PC-3 (cell line): ENCODE data around the gene RASSF4. TPM values are rescaled to one million over a fixed set of nuclear protein-coding genes. Genes with fewer than 3 reads are reported as not detected.

ENCODE experiments used
- ATAC-seq: fragments of 200-7000 bp; cut with Tn5 transposase; 2 replicates; pipeline ENCODE4 v1.9.1; 2020; ENCODE audit warnings: mild to moderate bottlenecking, moderate library complexity
- BruUV-seq: library from RNA; stranded (reverse); fragments of 400-500 nt; replicated peaks from 2 replicates; lab custom pipeline; 2021; lab: Mats Ljungman, UMichigan
- CTCF ChIA-PET: fragments of 300-600 bp; sonication (Branson Sonifier 250); formaldehyde crosslinking; loops from one replicate; lab custom pipeline; 2022; ENCODE audit warnings: antibody characterized with exemption; lab: Charles Lee
- POLR2A ChIA-PET: fragments of 300-600 bp; sonication (Branson Sonifier 250); formaldehyde crosslinking; loops from one replicate; lab custom pipeline; 2022; ENCODE audit warnings: antibody characterized with exemption; ENCODE audit not compliant: unreplicated experiment; lab: Charles Lee
- DNase-seq: peaks from one replicate; pipeline ENCODE4 v3.0.0-alpha.2; 2015
- H2AFZ ChIP-seq: fragments of 300-600 bp; sonication (generic); 2 replicates; pipeline ENCODE4 v1.6.0; 2016; ENCODE audit warnings: antibody characterized with exemption, low read length
- H3F3A ChIP-seq: fragments of 300-600 bp; sonication (generic); one replicate; pipeline ENCODE4 v1.6.0; 2017; ENCODE audit warnings: antibody characterized with exemption, low read length, control low read depth, mild to moderate bottlenecking; ENCODE audit not compliant: unreplicated experiment
- H3K27ac ChIP-seq: fragments of 300-600 bp; sonication (generic); 2 replicates; pipeline ENCODE4 v1.5.1; 2016; ENCODE audit warnings: mild to moderate bottlenecking, low read length
- H3K27me3 ChIP-seq: fragments of 300-600 bp; sonication (generic); 2 replicates; pipeline ENCODE4 v1.6.1; 2016; ENCODE audit warnings: low read length, mixed read lengths
- H3K36me3 ChIP-seq: fragments of 300-600 bp; sonication (generic); 2 replicates; pipeline ENCODE4 v1.6.1; 2016; ENCODE audit warnings: low read depth, mixed run types, low read length, mixed read lengths
- H3K4me1 ChIP-seq: fragments of 300-600 bp; sonication (generic); 2 replicates; pipeline ENCODE4 v1.5.1; 2016; ENCODE audit warnings: low read length; ENCODE audit not compliant: insufficient read depth
- H3K4me2 ChIP-seq: fragments of 300-600 bp; sonication (generic); 2 replicates; pipeline ENCODE4 v1.6.0; 2016; ENCODE audit warnings: low read length
- H3K4me3 ChIP-seq: fragments of 300-600 bp; sonication (generic); 2 replicates; pipeline ENCODE4 v1.5.1; 2016; ENCODE audit warnings: mild to moderate bottlenecking, low read length, mixed read lengths
- H3K79me2 ChIP-seq: fragments of 300-600 bp; sonication (generic); 2 replicates; pipeline ENCODE4 v1.6.1; 2017; ENCODE audit warnings: low read length, mixed read lengths
- H3K9ac ChIP-seq: fragments of 300-600 bp; sonication (generic); 2 replicates; pipeline ENCODE4 v1.6.0; 2016; ENCODE audit warnings: mild to moderate bottlenecking, low read length
- H3K9me2 ChIP-seq: fragments of 300-600 bp; sonication (generic); replicated peaks from 2 replicates; pipeline ENCODE4 v1.6.1; 2016; ENCODE audit warnings: mixed run types, low read length, mixed read lengths
- H3K9me3 ChIP-seq: fragments of 300-600 bp; sonication (generic); 2 replicates; pipeline ENCODE4 v1.6.1; 2016; ENCODE audit warnings: low read length, mixed read lengths
- H4K20me1 ChIP-seq: fragments of 300-600 bp; sonication (generic); 2 replicates; pipeline ENCODE4 v1.6.1; 2016; ENCODE audit warnings: low read length, mixed read lengths
- EZH2 ChIP-seq: fragments of 300-600 bp; sonication (generic); IDR thresholded peaks from one replicate; pipeline ENCODE4 v1.6.1; 2017; ENCODE audit warnings: antibody characterized with exemption, mild to moderate bottlenecking, low read length; ENCODE audit not compliant: unreplicated experiment
- EZH2phosphoT487 ChIP-seq: fragments of 300-600 bp; sonication (generic); IDR thresholded peaks from 2 replicates; pipeline ENCODE4 v1.6.1; 2018; ENCODE audit warnings: mild to moderate bottlenecking, antibody characterized with exemption, low read length, borderline replicate concordance
- intact Hi-C: fragments of 100-400 bp; cut with micrococcal nuclease; formaldehyde crosslinking; loops from 2 replicates; pipeline ENCODE4 v1.9.0; 2023
- total RNA-seq: library from RNA; depleted of rRNA; stranded (reverse); fragments of >200 nt; gene quantifications from 2 replicates; pipeline ENCODE4 v1.2.3, GENCODE V29; 2014
- TF ChIP-seq, protein P1 (sequence below): fragments of 300-600 bp; sonication (generic); conservative IDR thresholded peaks from 2 replicates; pipeline ENCODE4 v1.5.1; 2017; ENCODE audit warnings: antibody characterized with exemption, low read depth, mild to moderate bottlenecking, low read length

RASSF4 gene
- total RNA-seq, 1 experiment from 2014 or later = 8.7 TPM

DNA sequence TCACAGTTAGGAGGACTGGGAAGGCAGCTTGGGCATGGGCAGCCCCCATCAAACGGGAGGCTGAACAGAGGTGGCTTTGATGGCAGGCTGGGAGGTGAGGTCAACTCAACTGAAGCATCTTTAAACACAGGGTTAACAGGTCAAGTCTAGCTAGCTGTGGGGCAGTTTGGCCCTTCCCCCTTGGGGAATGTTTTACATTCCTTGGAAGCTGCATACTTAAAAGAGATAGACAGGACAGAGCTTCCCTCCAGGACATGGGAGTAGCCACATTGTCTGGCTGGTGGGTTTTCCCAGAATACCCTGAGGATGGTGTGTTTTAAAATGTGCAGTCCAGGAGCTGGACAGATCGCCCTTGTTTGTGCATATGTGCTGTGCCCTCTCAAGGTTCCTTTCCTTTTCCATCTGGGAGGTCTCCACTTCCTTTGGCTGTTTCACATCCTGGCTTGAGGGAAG lies 6.8 kb upstream of the RASSF4 start:
- Histone ChIP-seq H3K4me1 (peaks cover 4% of the 10 kb centered on the region), H3K4me2 (no peak overlapping the region), H2AFZ (no peak overlapping the region), H4K20me1 (no peaks in the 10 kb centered on the region), H3K9ac (no peak overlapping the region), H3K9me3 (no peaks in the 10 kb centered on the region), H3K27me3 (no peaks in the 10 kb centered on the region), H3K27ac (no peak overlapping the region), H3K4me3 (no peak overlapping the region), H3F3A (no peaks in the 10 kb centered on the region), H3K9me2 (no peaks in the 10 kb centered on the region), H3K79me2 (peaks cover 5% of the 10 kb centered on the region; the same call in 1 of the 2 replicates), H3K36me3 (no peaks in the 10 kb centered on the region)
- ATAC-seq = no peak
- intact Hi-C loops = no loop called here
- BruUV-seq = no TSS peak
- ChIA-PET POLR2A (no interaction called here), CTCF (no interaction called here)
- TF ChIP-seq, protein P1, sequence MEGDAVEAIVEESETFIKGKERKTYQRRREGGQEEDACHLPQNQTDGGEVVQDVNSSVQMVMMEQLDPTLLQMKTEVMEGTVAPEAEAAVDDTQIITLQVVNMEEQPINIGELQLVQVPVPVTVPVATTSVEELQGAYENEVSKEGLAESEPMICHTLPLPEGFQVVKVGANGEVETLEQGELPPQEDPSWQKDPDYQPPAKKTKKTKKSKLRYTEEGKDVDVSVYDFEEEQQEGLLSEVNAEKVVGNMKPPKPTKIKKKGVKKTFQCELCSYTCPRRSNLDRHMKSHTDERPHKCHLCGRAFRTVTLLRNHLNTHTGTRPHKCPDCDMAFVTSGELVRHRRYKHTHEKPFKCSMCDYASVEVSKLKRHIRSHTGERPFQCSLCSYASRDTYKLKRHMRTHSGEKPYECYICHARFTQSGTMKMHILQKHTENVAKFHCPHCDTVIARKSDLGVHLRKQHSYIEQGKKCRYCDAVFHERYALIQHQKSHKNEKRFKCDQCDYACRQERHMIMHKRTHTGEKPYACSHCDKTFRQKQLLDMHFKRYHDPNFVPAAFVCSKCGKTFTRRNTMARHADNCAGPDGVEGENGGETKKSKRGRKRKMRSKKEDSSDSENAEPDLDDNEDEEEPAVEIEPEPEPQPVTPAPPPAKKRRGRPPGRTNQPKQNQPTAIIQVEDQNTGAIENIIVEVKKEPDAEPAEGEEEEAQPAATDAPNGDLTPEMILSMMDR = no peak
- TF ChIP-seq EZH2 (no peak), EZH2phosphoT487 (no peak)
- DNase-seq = no peak

DNA sequence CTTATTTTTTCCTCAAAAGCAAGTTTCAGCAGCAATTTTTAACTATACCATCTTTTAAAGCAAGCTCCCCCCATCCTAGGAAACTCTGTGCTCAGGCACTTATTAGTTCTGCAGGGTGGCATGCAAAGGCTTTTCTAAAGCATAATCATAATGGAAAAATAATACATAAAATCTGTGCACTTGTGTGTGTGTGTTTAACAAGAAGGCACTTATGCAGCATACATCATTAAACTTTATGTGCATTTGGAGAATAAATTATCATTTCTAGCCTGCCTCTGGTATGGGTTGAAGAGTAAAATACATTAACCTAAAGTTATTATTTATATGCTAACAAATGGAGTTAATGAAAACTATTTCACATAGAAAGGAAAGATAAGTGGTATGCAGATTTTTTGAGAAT lies 5.6 kb upstream of the RASSF4 start:
- Histone ChIP-seq H3K4me2 (no peak overlapping the region), H3K9me3 (no peaks in the 10 kb centered on the region), H3K27me3 (no peaks in the 10 kb centered on the region), H3K9ac (no peak overlapping the region), H4K20me1 (no peaks in the 10 kb centered on the region), H3K9me2 (no peaks in the 10 kb centered on the region), H3K4me3 (no peak overlapping the region), H2AFZ (no peak overlapping the region), H3K79me2 (peaks cover 13% of the 10 kb centered on the region), H3F3A (no peaks in the 10 kb centered on the region), H3K36me3 (no peaks in the 10 kb centered on the region), H3K4me1 (peaks cover 15% of the 10 kb centered on the region), H3K27ac (no peak overlapping the region)
- DNase-seq (no peak), ATAC-seq (no peak)
- intact Hi-C loops = no loop called here
- POLR2A ChIA-PET = no interaction called here
- TF ChIP-seq EZH2 = no peak
- TF ChIP-seq, protein P1 = no peak
- BruUV-seq = no TSS peak
- CTCF ChIA-PET = no interaction called here

DNA sequence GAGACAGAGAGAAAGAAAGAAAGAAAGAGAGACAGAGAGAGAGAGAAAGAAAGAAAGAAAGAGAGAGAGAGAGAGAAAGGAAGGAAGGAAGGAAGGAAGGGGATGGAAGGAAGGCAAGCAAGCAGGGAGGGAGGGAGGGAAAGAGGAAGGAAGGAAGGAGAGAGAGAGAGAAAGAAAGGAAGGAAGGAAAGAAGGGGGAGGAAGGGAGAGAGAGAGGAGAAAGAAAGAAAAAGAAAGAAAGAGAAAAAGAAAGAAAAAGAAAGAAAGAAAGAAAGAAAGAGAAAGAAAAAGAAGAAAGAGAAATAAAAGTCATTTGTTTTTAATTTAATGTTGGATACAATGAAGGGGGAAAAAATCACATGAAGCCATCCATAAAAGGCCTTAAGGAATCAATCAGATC lies 4.6 kb upstream of the RASSF4 start:
- no TSS peak for BruUV-seq
- Histone ChIP-seq H3K79me2 (peaks cover 15% of the 10 kb centered on the region), H3F3A (no peaks in the 10 kb centered on the region), H3K36me3 (no peaks in the 10 kb centered on the region), H3K9me2 (no peaks in the 10 kb centered on the region), H3K9ac (no peak overlapping the region), H3K4me1 (peaks cover 18% of the 10 kb centered on the region), H3K4me3 (no peak overlapping the region), H2AFZ (no peak overlapping the region), H3K27me3 (no peaks in the 10 kb centered on the region), H3K9me3 (no peaks in the 10 kb centered on the region), H3K4me2 (no peak overlapping the region), H4K20me1 (no peaks in the 10 kb centered on the region), H3K27ac (no peak overlapping the region)
- POLR2A ChIA-PET = no interaction called here
- CTCF ChIA-PET = no interaction called here
- ATAC-seq (no peak), DNase-seq (no peak)
- intact Hi-C loops = no loop called here
- TF ChIP-seq EZH2 (no peak), EZH2phosphoT487 (no peak)
- TF ChIP-seq, protein P1 = no peak
